ENCODE data around the gene SHB. TPM values are rescaled to one million over a fixed set of nuclear protein-coding genes. Genes with fewer than 3 reads are reported as not detected.
A peak's percentile ranks its signal among the peaks of the same experiment; 100 is the strongest.

The SHB gene
- polyA plus RNA-seq, 1 donor (not counting 4 experiments of a cell fraction or from before 2014, with no cell fraction given), result 10.9 TPM

- Histone ChIP-seq H3K9me3 (ENCODE audit: control insufficient read depth, low read depth, low read length) (no peaks in the 10 kb centered on the region), H3K4me3 (ENCODE audit: control insufficient read depth in 2 of 3, extremely low read depth in 1 of 3, insufficient read depth in 2 of 3, low read depth in 1 of 3, low read length in 3 of 3) (no peak overlapping the region), H3K79me2 (ENCODE audit: control insufficient read depth, insufficient read depth, low read length) (peaks cover 63% of the 10 kb centered on the region), H3K27me3 (ENCODE audit: control insufficient read depth, extremely low read depth, insufficient read depth, low read length) (no peaks in the 10 kb centered on the region), H3K36me3 (ENCODE audit: control insufficient read depth in 2 of 2, extremely low read depth in 1 of 2, insufficient read depth in 2 of 2, low read length in 2 of 2) (peaks cover 18 to 33% of the 10 kb centered on the region in 2 experiments), H2AFZ (ENCODE audit: control insufficient read depth, low read length) (no peak overlapping the region), H4K20me1 (ENCODE audit: control insufficient read depth, extremely low read depth, insufficient read depth, low read length) (no peaks in the 10 kb centered on the region), H3K9ac (ENCODE audit: control insufficient read depth, extremely low read depth, insufficient read depth, low read length) (no peak overlapping the region), H3K4me2 (ENCODE audit: control insufficient read depth, extremely low read depth, insufficient read depth, low read depth, low read length) (no peak overlapping the region), H3K27ac (ENCODE audit: control insufficient read depth, insufficient read depth, low read length) (no peak overlapping the region), H3K9me1 (ENCODE audit: control insufficient read depth, extremely low read depth, insufficient read depth, low read length) (no peaks in the 10 kb centered on the region), H3K4me1 (ENCODE audit: control insufficient read depth, extremely low read depth, insufficient read depth, low read length) (peaks cover 52% of the 10 kb centered on the region)
- no peak for DNase-seq (ENCODE audit: low read depth, low spot score)
- no peak for FAIRE-seq
- TF ChIP-seq CTCF (optimal IDR thresholded peaks at IDR 0.05 in 1 of 3, IDR thresholded peaks at IDR 0.05 in 1 of 3, conservative IDR thresholded peaks at IDR 0.05 in 1 of 3; ENCODE audit: extremely low read depth in 1 of 3, insufficient read depth in 2 of 3, low read length in 3 of 3), result no peak
- TF ChIP-seq EZH2 (IDR thresholded peaks at IDR 0.05; ENCODE audit: low read length), result no peak
- dilution Hi-C loops (cut with MboI; ENCODE audit: extremely low pct_ligation_motif_present, low sequenced_read_pairs), result no loop called here
These were observed 51.2 kb downstream of the SHB start for GRCh38 chr9:38017885-38018186.

GRCh38 chr9:38017149-38017884, 51.7 kb downstream of the SHB start:
- dilution Hi-C loops (cut with MboI; ENCODE audit: extremely low pct_ligation_motif_present, low sequenced_read_pairs), result no loop called here
- peak overlapping the region; percentile 42 for H3K27ac ChIP-seq (ENCODE audit: control insufficient read depth, insufficient read depth, low read length)
- H3K4me2 ChIP-seq (ENCODE audit: control insufficient read depth, extremely low read depth, insufficient read depth, low read depth, low read length), result peak overlapping the region; percentile 30
- H3K36me3 ChIP-seq (ENCODE audit: control insufficient read depth in 2 of 2, extremely low read depth in 1 of 2, insufficient read depth in 2 of 2, low read length in 2 of 2), result peaks cover 18 to 38% of the 10 kb centered on the region in 2 experiments
- peak overlapping the region; percentile 40 for H3K9ac ChIP-seq (ENCODE audit: control insufficient read depth, extremely low read depth, insufficient read depth, low read length)
- DNase-seq (ENCODE audit: low read depth, low spot score) (no peak), FAIRE-seq (no peak)
- TF ChIP-seq CTCF (optimal IDR thresholded peaks at IDR 0.05 in 1 of 3, IDR thresholded peaks at IDR 0.05 in 1 of 3, conservative IDR thresholded peaks at IDR 0.05 in 1 of 3; ENCODE audit: extremely low read depth in 1 of 3, insufficient read depth in 2 of 3, low read length in 3 of 3) (peak in 2 of 3 experiments; percentile 16 to 49), EZH2 (IDR thresholded peaks at IDR 0.05; ENCODE audit: low read length) (no peak)
- no peaks in the 10 kb centered on the region for H4K20me1 ChIP-seq (ENCODE audit: control insufficient read depth, extremely low read depth, insufficient read depth, low read length)
- H3K27me3 ChIP-seq (ENCODE audit: control insufficient read depth, extremely low read depth, insufficient read depth, low read length), result no peaks in the 10 kb centered on the region
- peaks cover 63% of the 10 kb centered on the region for H3K79me2 ChIP-seq (ENCODE audit: control insufficient read depth, insufficient read depth, low read length)
- no peaks in the 10 kb centered on the region for H3K9me3 ChIP-seq (ENCODE audit: control insufficient read depth, low read depth, low read length)
- H2AFZ ChIP-seq (ENCODE audit: control insufficient read depth, low read length), result no peak overlapping the region
- H3K4me1 ChIP-seq (ENCODE audit: control insufficient read depth, extremely low read depth, insufficient read depth, low read length), result peaks cover 50% of the 10 kb centered on the region
- H3K9me1 ChIP-seq (ENCODE audit: control insufficient read depth, extremely low read depth, insufficient read depth, low read length), result no peaks in the 10 kb centered on the region
- H3K4me3 ChIP-seq (ENCODE audit: control insufficient read depth in 2 of 3, extremely low read depth in 1 of 3, insufficient read depth in 2 of 3, low read depth in 1 of 3, low read length in 3 of 3), result no peak overlapping the region
